ENCODE data around the gene AOPEP. TPM values are rescaled to one million over a fixed set of nuclear protein-coding genes. Genes with fewer than 3 reads are reported as not detected.

AOPEP gene
- total and polyA plus RNA-seq, 9 of the 15 experiments (the other 6 are each of a cell fraction or from before 2014, with no cell fraction given) = 4.5 to 19.3 (median 13.5) TPM

DNA sequence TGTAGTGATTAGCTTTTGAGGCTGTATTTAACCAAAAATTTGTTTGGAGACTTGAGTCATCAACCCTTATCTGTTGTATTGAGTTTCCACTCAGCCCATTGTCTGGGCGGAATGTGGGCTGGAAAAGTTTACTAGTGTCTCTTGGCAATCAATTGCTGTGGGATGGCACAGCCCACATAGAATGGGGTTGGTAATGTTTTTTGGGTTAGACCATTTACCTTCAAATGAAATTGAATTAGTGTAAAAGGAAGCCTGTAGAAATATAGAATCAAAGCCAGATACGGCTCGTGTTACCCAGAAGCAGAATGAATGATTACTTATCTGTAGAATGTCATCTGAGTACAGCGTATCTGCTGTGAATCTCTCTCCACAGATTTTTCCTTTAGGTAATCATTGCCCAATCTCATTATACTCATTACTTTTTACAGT lies 142.9 kb downstream of the AOPEP start:
- in situ Hi-C loops (cut with MboI) = no loop called here

More for the DNA sequence above, 142.9 kb downstream of the AOPEP start:
- Histone ChIP-seq H3K27me3 (ENCODE audit: control insufficient read depth in 2 of 2, insufficient read depth in 2 of 2, low read length in 2 of 2) (no peaks in the 10 kb centered on the region), H4K20me1 (replicated peaks; ENCODE audit: control insufficient read depth, insufficient read depth, low read length) (no peaks in the 10 kb centered on the region), H2AFZ (ENCODE audit: low read depth, low read length) (no peak overlapping the region), H3K4me2 (ENCODE audit: insufficient read depth, low read length) (no peak overlapping the region), H3K9me3 (replicated peaks; ENCODE audit: control insufficient read depth, insufficient read depth, low read depth, low read length) (no peaks in the 10 kb centered on the region), H3K4me1 (replicated peaks in 1 of 2; ENCODE audit: control insufficient read depth in 2 of 2, insufficient read depth in 2 of 2, low read length in 2 of 2) (peaks cover 0 to 6% of the 10 kb centered on the region in 2 experiments; a peak in 4 of 5 replicates), H3K27ac (ENCODE audit: extremely low read depth, low read depth, low read length) (no peak overlapping the region), H3K36me3 (ENCODE audit: control insufficient read depth, insufficient read depth, low read length) (no peaks in the 10 kb centered on the region), H3K9ac (ENCODE audit: insufficient read depth in 1 of 2, low read depth in 2 of 2, low read length in 2 of 2) (no peak overlapping the region), H3K4me3 (no peak overlapping the region), H3K9me1 (ENCODE audit: control insufficient read depth, insufficient read depth, low read length) (no peaks in the 10 kb centered on the region), H3K79me2 (ENCODE audit: control insufficient read depth, insufficient read depth, low read length) (no peaks in the 10 kb centered on the region)
- POLR2A ChIA-PET = no interaction called here
- FAIRE-seq (no peak), DNase-seq (ENCODE audit: extremely low read depth in 1 of 4, low spot score in 3 of 4) (no peak), ATAC-seq (no peak)
- WGBS (ENCODE audit: insufficient coverage, low coverage, missing lambda C conversion rate) = 50% methylated on average over 4 of the region's 4 CpGs
- intact Hi-C loops (cut with micrococcal nuclease) = no loop called here
- TF ChIP-seq JUND (IDR thresholded peaks at IDR 0.05; ENCODE audit: borderline replicate concordance, low read depth, low read length) = peak; percentile 46; the same call in 1 of the 2 replicates
- TF ChIP-seq JUND (tag; IDR thresholded peaks at IDR 0.05; ENCODE audit: borderline replicate concordance, low read depth, low read length) = no peak
- peak; percentile 22; the same call in 1 of the 2 replicates for TF ChIP-seq ARID1B (IDR thresholded peaks at IDR 0.05)
- TF ChIP-seq, protein P1, sequence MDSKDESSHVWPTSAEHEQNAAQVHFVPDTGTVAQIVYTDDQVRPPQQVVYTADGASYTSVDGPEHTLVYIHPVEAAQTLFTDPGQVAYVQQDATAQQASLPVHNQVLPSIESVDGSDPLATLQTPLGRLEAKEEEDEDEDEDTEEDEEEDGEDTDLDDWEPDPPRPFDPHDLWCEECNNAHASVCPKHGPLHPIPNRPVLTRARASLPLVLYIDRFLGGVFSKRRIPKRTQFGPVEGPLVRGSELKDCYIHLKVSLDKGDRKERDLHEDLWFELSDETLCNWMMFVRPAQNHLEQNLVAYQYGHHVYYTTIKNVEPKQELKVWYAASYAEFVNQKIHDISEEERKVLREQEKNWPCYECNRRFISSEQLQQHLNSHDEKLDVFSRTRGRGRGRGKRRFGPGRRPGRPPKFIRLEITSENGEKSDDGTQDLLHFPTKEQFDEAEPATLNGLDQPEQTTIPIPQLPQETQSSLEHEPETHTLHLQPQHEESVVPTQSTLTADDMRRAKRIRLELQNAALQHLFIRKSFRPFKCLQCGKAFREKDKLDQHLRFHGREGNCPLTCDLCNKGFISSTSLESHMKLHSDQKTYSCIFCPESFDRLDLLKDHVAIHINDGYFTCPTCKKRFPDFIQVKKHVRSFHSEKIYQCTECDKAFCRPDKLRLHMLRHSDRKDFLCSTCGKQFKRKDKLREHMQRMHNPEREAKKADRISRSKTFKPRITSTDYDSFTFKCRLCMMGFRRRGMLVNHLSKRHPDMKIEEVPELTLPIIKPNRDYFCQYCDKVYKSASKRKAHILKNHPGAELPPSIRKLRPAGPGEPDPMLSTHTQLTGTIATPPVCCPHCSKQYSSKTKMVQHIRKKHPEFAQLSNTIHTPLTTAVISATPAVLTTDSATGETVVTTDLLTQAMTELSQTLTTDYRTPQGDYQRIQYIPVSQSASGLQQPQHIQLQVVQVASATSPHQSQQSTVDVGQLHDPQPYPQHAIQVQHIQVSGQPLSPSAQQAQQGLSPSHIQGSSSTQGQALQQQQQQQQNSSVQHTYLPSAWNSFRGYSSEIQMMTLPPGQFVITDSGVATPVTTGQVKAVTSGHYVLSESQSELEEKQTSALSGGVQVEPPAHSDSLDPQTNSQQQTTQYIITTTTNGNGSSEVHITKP (IDR thresholded peaks at IDR 0.05; ENCODE audit: partially characterized antibody) = peak; percentile 11
- TF ChIP-seq FOSL1 (tag; conservative IDR thresholded peaks at IDR 0.05) = peak; percentile 59
- TF ChIP-seq SMAD4 (CRISPR knock-in tag; conservative IDR thresholded peaks at IDR 0.05) = no peak
- CTCF ChIA-PET (ENCODE audit: low intra/inter-chr PET ratio) = no interaction called here
- no TSS peak for BruUV-seq (replicated peaks)

Data from K562 (cell line).